ENCODE data around the gene SYT1.

- TF ChIP-seq POLR2AphosphoS5 (IDR thresholded peaks at IDR 0.05; ENCODE audit: borderline replicate concordance, low read depth, low read length) (no peak), EZH2 (IDR thresholded peaks at IDR 0.05) (no peak), FOXP2 (optimal IDR thresholded peaks at IDR 0.05; ENCODE audit: control extremely low read depth, extremely low read length, insufficient read depth) (no peak)
These were observed 262.7 kb downstream of the SYT1 start for GRCh38 chr12:79127271-79127751.
